Lower leg skin (tissue), 4 donors: ENCODE results near the gene CYTH1. TPM values are rescaled to one million over a fixed set of nuclear protein-coding genes. Genes with fewer than 3 reads are reported as not detected.

Source experiments
- DNase-seq, 2 donors: peaks; one replicate each; pipeline ENCODE4 v3.0.0-alpha.2; 2019; ENCODE audit warnings: low spot score in 2 of 2
- H3K4me3 ChIP-seq: fragments of 200-600 bp; sonication (generic); 2 replicates; pipeline ENCODE4 v1.5.1; 2017; ENCODE audit warnings: mild to moderate bottlenecking, low read depth; ENCODE audit not compliant: poor library complexity, severe bottlenecking
- POLR2A ChIP-seq, 2 donors: fragments of 450-650 bp; IDR thresholded peaks; one replicate each; pipeline ENCODE4 v1.6.1; 2016 to 2017; ENCODE audit warnings: antibody characterized with exemption in 2 of 2, mild to moderate bottlenecking in 1 of 2, moderate library complexity in 1 of 2
- WGBS, 2 donors: methylation state at CpG; one replicate each; pipeline ENCODE4 v1.1.5; 2018; 5-methylcytosine and 5-hydroxymethylcytosine counted together
- intact Hi-C: fragments of 100-400 bp; cut with DNase I; formaldehyde crosslinking; loops from one replicate; pipeline ENCODE4 v1.15.0; 2023; ENCODE audit warnings: low total_unique reads
- total RNA-seq, 4 donors: library from RNA; depleted of rRNA; stranded (reverse); fragments of >200 nt; gene quantifications; one replicate each; pipeline ENCODE4 v1.1.0, GENCODE V29; 2016
- TF ChIP-seq, protein P1 (sequence below), 3 donors: fragments of 450-650 bp; IDR thresholded peaks; one replicate each; pipeline ENCODE4 v1.5.1; 2016; ENCODE audit warnings: antibody characterized with exemption in 3 of 3, mild to moderate bottlenecking in 3 of 3, moderate library complexity in 2 of 3

Gene CYTH1
- total RNA-seq, 4 donors from 2014 or later: 53.7 to 79.4 (median 63.9) TPM

DNA sequence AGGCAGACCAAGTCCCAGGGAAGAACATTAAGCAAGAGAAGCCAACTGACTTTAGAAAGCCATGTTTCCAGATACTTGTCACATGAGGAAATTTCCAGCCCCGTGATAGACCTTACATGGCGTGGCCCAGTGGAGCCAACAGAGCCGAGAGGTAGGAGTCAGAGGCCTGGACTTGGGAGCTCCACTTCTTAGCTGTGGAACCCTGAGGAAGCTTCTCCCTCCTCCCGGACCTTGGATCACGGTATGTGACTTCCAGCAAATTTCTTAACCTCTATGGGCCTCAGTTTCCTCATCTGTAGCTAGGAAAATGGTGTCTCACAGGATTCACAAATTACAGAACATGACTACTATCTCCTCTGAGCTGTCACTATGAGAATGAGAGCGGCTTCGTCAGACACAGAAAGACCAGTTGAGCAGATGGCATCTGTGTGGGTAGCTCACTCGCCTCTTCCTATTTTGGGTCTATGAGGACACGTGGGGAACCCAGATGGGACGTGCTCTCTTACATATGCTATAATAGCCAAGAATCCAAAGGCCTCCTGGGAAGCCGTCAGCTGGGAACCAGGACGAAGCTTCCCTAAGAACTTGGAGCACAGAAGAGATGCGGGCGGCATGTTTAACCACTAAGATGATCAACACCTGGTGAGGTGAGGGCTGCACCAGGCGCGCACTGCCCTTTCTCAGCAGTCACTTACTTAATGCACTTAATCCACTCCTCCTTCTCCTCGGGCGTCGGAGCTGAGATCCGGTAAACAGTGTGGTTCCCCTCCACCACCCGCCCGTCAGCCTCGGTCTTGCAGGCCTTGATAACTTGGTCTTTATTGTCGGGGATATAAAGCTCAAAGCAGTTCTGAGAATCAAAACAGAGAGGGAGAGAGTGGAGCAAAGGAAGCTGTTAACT lies 102.3 kb downstream of the CYTH1 start:
- no peak for DNase-seq
- TF ChIP-seq POLR2A (IDR thresholded peaks at IDR 0.05): no peak
- TF ChIP-seq, protein P1, sequence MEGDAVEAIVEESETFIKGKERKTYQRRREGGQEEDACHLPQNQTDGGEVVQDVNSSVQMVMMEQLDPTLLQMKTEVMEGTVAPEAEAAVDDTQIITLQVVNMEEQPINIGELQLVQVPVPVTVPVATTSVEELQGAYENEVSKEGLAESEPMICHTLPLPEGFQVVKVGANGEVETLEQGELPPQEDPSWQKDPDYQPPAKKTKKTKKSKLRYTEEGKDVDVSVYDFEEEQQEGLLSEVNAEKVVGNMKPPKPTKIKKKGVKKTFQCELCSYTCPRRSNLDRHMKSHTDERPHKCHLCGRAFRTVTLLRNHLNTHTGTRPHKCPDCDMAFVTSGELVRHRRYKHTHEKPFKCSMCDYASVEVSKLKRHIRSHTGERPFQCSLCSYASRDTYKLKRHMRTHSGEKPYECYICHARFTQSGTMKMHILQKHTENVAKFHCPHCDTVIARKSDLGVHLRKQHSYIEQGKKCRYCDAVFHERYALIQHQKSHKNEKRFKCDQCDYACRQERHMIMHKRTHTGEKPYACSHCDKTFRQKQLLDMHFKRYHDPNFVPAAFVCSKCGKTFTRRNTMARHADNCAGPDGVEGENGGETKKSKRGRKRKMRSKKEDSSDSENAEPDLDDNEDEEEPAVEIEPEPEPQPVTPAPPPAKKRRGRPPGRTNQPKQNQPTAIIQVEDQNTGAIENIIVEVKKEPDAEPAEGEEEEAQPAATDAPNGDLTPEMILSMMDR (IDR thresholded peaks at IDR 0.05): no peak
- H3K4me3 ChIP-seq: no peak overlapping the region
- intact Hi-C loops: no loop called here
- WGBS, 2 donors: 79 to 88% methylated on average over 24 of the region's 24 CpGs

DNA sequence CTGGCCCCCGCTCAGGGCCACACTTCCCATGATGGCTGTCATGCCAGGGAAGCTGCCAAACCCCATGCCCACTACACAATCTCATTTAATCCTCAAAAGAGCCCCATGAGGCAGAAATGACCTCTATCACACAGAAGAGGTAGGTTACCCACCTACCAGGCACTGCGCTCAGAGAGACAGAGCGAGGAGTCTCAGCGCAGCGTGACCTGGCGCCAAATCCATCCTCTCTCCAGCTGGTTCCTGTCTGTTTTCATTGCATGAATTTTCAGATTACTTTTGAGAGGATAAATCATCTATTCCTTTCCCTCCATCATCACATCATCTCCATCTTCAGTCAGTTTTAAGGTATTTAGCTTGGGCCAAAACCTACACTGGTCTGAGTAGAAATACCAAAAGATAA lies 103.4 kb downstream of the CYTH1 start:
- DNase-seq: no peak
- H3K4me3 ChIP-seq: no peak overlapping the region
- TF ChIP-seq, protein P1 (IDR thresholded peaks at IDR 0.05): no peak
- TF ChIP-seq POLR2A (IDR thresholded peaks at IDR 0.05): no peak
- 95 to 98% methylated on average over 6 of the region's 6 CpGs for WGBS, 2 donors
- intact Hi-C loops: no loop called here

DNA sequence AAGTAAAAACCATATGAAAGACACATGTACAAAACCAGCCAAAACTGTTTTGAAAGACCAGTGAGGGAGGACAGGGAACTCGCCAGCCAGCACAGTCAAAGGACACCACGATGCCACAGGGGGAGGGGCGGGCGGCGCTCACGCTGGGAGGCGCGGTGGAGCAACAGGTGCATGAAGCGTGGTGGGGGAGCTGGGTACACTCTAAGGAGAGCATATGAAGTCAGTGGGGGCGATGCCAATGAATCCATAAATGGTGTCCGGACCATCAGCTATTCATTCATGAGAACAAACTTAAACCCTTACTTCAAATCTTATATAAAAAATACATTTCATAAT lies 103.9 kb downstream of the CYTH1 start:
- no peak for DNase-seq
- H3K4me3 ChIP-seq: no peak overlapping the region
- TF ChIP-seq, protein P1 (IDR thresholded peaks at IDR 0.05): no peak
- TF ChIP-seq POLR2A (IDR thresholded peaks at IDR 0.05): no peak
- intact Hi-C loops: no loop called here
- 90 to 96% methylated on average over 11 of the region's 11 CpGs for WGBS, 2 donors

DNA sequence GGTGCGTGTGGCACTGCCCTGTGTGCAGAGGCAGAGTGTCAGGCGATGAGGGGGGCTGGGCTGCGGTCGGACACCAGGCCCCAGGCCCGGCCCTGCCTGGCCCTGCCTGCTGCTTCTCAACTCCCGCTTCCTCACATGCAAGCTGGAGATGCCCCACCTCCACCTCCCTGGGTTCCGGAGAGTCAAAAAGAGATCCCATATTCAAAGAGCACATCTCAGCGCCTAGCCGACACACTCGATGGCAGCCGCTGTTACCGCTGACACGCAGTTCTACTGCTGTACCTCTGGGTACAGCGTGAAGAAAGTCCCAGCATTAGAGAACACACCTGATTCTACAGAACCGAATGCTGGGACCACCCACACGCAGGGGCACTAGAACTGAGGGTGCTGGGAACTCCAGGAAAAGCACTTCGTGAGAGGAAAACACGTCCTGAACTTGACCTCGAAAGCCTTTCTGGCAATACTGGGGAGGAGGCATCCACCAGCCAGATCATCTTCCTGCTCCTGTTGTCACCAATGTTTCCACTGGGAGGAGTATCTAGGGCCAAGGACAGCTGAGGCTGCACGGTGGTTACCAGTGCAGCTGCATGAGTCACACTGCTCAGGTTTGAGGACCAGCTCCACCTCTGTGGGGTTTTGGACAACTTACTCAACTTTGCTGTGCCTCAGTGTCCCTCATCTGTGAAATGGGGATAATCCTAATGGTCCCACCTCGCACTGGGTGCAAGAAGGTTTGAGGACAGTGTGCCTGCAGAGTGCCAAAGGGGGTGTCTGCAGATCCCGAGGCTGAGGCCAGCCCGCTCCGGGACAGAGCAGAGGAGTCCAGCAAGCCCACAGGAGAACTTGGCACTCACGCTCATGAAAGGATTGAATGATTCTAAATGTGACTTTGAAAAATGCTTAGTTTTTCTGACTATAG lies 104.5 kb downstream of the CYTH1 start:
- WGBS, 2 donors: 91 to 95% methylated on average over 24 to 25 of the region's 25 CpGs

DNA sequence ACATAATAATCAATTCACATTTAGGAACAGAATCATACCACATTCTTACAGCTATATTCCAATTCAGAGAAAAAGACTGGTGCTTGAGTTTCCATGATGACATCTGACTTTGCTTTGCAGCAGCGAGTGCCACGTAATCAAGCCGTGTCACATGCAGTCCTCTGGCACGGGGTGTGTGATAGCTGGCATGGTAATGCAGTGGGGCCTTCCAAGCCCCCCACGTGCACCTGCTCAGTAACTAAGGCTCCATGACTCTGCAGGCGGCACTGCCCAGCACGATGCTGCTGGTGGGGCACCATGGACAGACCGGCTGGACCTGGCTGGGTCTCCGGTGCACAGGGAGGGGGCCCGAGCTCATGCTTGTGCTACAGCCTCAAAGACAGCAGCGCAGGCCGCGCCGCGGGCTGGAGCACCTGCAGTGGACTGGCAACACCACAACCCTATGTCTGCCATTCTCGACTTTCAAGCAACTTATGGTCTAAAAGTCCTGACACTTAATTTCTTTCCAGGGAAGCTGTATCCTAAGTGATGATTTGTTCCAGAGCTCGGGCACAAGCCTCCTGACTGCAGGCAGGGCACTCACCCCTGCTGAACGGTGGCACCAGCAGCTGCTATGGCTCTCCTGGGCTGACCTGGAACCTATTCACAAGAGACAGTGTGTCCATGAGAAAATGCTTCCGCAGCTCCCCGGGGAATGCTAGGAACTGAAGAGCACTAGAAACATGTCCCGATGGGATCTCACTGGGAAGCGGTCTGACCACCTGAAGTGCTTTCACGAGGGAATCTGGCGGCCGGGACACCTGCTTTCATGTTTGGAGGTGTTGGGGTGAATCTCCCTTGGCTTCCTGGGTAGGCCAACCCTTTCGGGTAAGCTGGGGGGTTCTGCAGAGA lies 105.4 kb downstream of the CYTH1 start:
- H3K4me3 ChIP-seq: no peak overlapping the region
- intact Hi-C loops: no loop called here
- WGBS, 2 donors: 91 to 92% methylated on average over 24 to 26 of the region's 26 CpGs
- TF ChIP-seq POLR2A (IDR thresholded peaks at IDR 0.05): no peak
- TF ChIP-seq, protein P1 (IDR thresholded peaks at IDR 0.05): no peak
- no peak for DNase-seq

More for the DNA sequence above, 104.5 kb downstream of the CYTH1 start:
- TF ChIP-seq POLR2A (IDR thresholded peaks at IDR 0.05): no peak
- TF ChIP-seq, protein P1 (IDR thresholded peaks at IDR 0.05): no peak
- intact Hi-C loops: no loop called here
- H3K4me3 ChIP-seq: no peak overlapping the region
- DNase-seq: no peak
